K562 (cell line): ENCODE measurements around the gene TMEM116. TPM values are rescaled to one million over a fixed set of nuclear protein-coding genes. Genes with fewer than 3 reads are reported as not detected.

Source experiments
- ATAC-seq: fragments of 200-7000 bp; cut with Tn5 transposase; 3 replicates; pipeline ENCODE4 v1.9.1; 2020; ENCODE audit warnings: moderate library complexity
- BruUV-seq: library from RNA; stranded (reverse); fragments of 400-500 nt; replicated peaks from 2 replicates; lab custom pipeline; 2021; lab: Mats Ljungman, UMichigan
- CTCF ChIA-PET: fragments of 300-600 bp; formaldehyde crosslinking; extraction: SDS; loops from one replicate; lab custom pipeline; 2021; ENCODE audit warnings: low intra/inter-chr PET ratio; lab: Yijun Ruan, JAX
- POLR2A ChIA-PET: fragments of 300-600, 350-650 bp; sonication (Branson Sonifier 250); formaldehyde crosslinking; extraction: SDS; loops from one replicate; lab custom pipeline; 2021; ENCODE audit warnings: antibody characterized with exemption, inconsistent platforms; lab: Yijun Ruan, JAX
- DNase-seq, 4 experiments: peaks; one replicate each; pipeline versions ENCODE4 v3.0.0 to v3.0.0-alpha.2; 2011 to 2018; ENCODE audit warnings: low spot score in 3 of 4, mixed read lengths in 3 of 4; ENCODE audit errors: extremely low read depth in 1 of 4
- FAIRE-seq: peaks from 2 replicates; lab custom pipeline; 2011; peaks lifted over from hg19 to GRCh38; lab: Jason Lieb, UNC
- H2AFZ ChIP-seq: 2 replicates; pipeline ENCODE4 v1.6.0; 2011; ENCODE audit warnings: low read depth, low read length, control low read depth, inconsistent platforms
- H3K27ac ChIP-seq: fragments of 200-600 bp; 3 replicates; pipeline ENCODE4 v1.8.0; 2011; ENCODE audit warnings: low read depth, mild to moderate bottlenecking, control low read depth, inconsistent platforms, low read length, moderate library complexity, mixed read lengths; ENCODE audit errors: extremely low read depth
- H3K27me3 ChIP-seq, 2 experiments: fragments of 300-600 bp in 1 of 2; 2 replicates in 1 of 2; 3 replicates in 1 of 2; pipeline versions ENCODE4 v1.6.0 to v1.8.0; 2011; ENCODE audit warnings: inconsistent platforms in 2 of 2, low read length in 2 of 2, mild to moderate bottlenecking in 1 of 2, mixed read lengths in 1 of 2, moderate library complexity in 1 of 2; ENCODE audit not compliant: control insufficient read depth in 2 of 2, insufficient read depth in 2 of 2
- H3K36me3 ChIP-seq: fragments of 300-600 bp; 3 replicates; pipeline ENCODE4 v1.8.0; 2011; ENCODE audit warnings: mild to moderate bottlenecking, low read length, inconsistent platforms; ENCODE audit not compliant: control insufficient read depth, insufficient read depth
- H3K4me1 ChIP-seq, 2 experiments: fragments of 200-600 bp in 1 of 2; replicated peaks in 1 of 2; 2 replicates in 1 of 2; 3 replicates in 1 of 2; pipeline versions ENCODE4 v1.5.1 to v1.8.0; 2011; ENCODE audit warnings: inconsistent platforms in 2 of 2, low read length in 2 of 2, mild to moderate bottlenecking in 1 of 2, mixed read lengths in 1 of 2, moderate library complexity in 1 of 2; ENCODE audit not compliant: control insufficient read depth in 2 of 2, insufficient read depth in 2 of 2
- H3K4me2 ChIP-seq: 2 replicates; pipeline ENCODE4 v1.6.1; 2011; ENCODE audit warnings: low read length, control low read depth, inconsistent platforms, mixed read lengths; ENCODE audit not compliant: insufficient read depth
- H3K4me3 ChIP-seq: fragments of 200-600 bp; sonication (generic), shearing (Covaris generic); 2 replicates; pipeline ENCODE4 v1.5.1; 2016; ENCODE audit warnings: control low read depth, inconsistent platforms
- H3K79me2 ChIP-seq: fragments of 200-600 bp; 3 replicates; pipeline ENCODE4 v1.8.0; 2011; ENCODE audit warnings: low read length, inconsistent platforms; ENCODE audit not compliant: control insufficient read depth, insufficient read depth
- H3K9ac ChIP-seq, 2 experiments: 2 replicates each; pipeline versions ENCODE4 v1.6.0 to v1.6.1; 2011; ENCODE audit warnings: low read depth in 2 of 2, low read length in 2 of 2, control low read depth in 1 of 2, inconsistent platforms in 1 of 2, mild to moderate bottlenecking in 1 of 2, mixed read lengths in 1 of 2; ENCODE audit not compliant: insufficient read depth in 1 of 2
- H3K9me1 ChIP-seq: one replicate; pipeline ENCODE4 v1.6.0; 2011; ENCODE audit warnings: inconsistent platforms, mild to moderate bottlenecking, low read length, moderate library complexity; ENCODE audit not compliant: control insufficient read depth, insufficient read depth
- H3K9me3 ChIP-seq: replicated peaks from 2 replicates; pipeline ENCODE4 v1.5.1; 2011; ENCODE audit warnings: low read depth, low read length, inconsistent platforms; ENCODE audit not compliant: control insufficient read depth, insufficient read depth
- H4K20me1 ChIP-seq: replicated peaks from 2 replicates; pipeline ENCODE4 v1.6.1; 2011; ENCODE audit warnings: low read length, inconsistent platforms, mixed read lengths; ENCODE audit not compliant: control insufficient read depth, insufficient read depth
- KDM2B ChIP-seq: fragments of 250-450 bp; sonication (Bioruptor Pico); IDR thresholded peaks from 2 replicates; pipeline ENCODE4 v1.8.0; 2021; ENCODE audit warnings: mild to moderate bottlenecking, moderate library complexity
- MCM2 ChIP-seq: fragments of 450-650 bp; IDR thresholded peaks from 2 replicates; pipeline ENCODE4 v1.6.1; 2017; ENCODE audit warnings: low read depth, mild to moderate bottlenecking
- POLR2A ChIP-seq: fragments of 450-650 bp; conservative IDR thresholded peaks from 2 replicates; pipeline ENCODE4 v1.6.1; 2016
- POLR2B ChIP-seq: fragments of 450-650 bp; IDR thresholded peaks from 2 replicates; pipeline ENCODE4 v1.6.1; 2018; ENCODE audit warnings: low read depth; ENCODE audit not compliant: partially characterized antibody
- POLR2G ChIP-seq: fragments of 200-400 bp; formaldehyde crosslinking; IDR thresholded peaks from 2 replicates; pipeline ENCODE4 v1.6.1; 2017; ENCODE audit warnings: low read depth, mild to moderate bottlenecking, antibody characterized with exemption, low read length, moderate library complexity
- SIN3A ChIP-seq, 2 experiments: fragments of 150-350 bp in 1 of 2; IDR thresholded peaks; 2 replicates each; pipeline ENCODE4 v1.6.1; 2011 to 2016; ENCODE audit warnings: borderline replicate concordance in 2 of 2, low read depth in 2 of 2, low read length in 2 of 2, mild to moderate bottlenecking in 2 of 2, moderate library complexity in 2 of 2; ENCODE audit not compliant: control insufficient read depth in 1 of 2
- SIRT6 ChIP-seq: IDR thresholded peaks from one replicate; pipeline ENCODE4 v1.6.1; 2012; ENCODE audit warnings: low read depth, mild to moderate bottlenecking, control low read depth, inconsistent platforms, low read length, moderate library complexity
- WGBS: fragments of 100-300 bp; shearing (Covaris generic); methylation state at CpG from one replicate; pipeline ENCODE4 v1.1.6; 2016; ENCODE audit warnings: low coverage, mixed read lengths; ENCODE audit not compliant: insufficient coverage; ENCODE audit errors: missing lambda C conversion rate; 5-methylcytosine and 5-hydroxymethylcytosine counted together
- in situ Hi-C: fragments of 300-500 bp; cut with MboI; formaldehyde crosslinking; loops from 4 replicates; pipeline ENCODE4 v1.15.0; 2018; ENCODE audit warnings: inconsistent platforms, mixed read lengths
- intact Hi-C: fragments of 100-400 bp; cut with micrococcal nuclease; formaldehyde crosslinking; loops from 2 replicates; pipeline ENCODE4 v1.14.2; 2022
- polyA plus RNA-seq, 8 experiments: library from polyadenylated mRNA; depleted of rRNA in 4 of 8; stranded (reverse) in 5 of 8; unstranded in 3 of 8; fragments of >200 nt; fragmentation: Nextera tagmentation in 2 of 8; fragmentation: Illumina TruSeq in 1 of 8; extraction: Ambion mirVana in 2 of 8; extraction: Trizol in 1 of 8; gene quantifications; 2 replicates each; pipeline versions ENCODE4 v1.2.1 to v1.2.3, GENCODE V29; 2011 to 2014; ENCODE audit warnings: inconsistent platforms in 1 of 8, missing spikeins in 1 of 8
- total RNA-seq, 7 experiments: library from RNA; depleted of rRNA in 6 of 7; stranded (reverse); fragments of >200 nt in 6 of 7; fragmentation: Illumina TruSeq in 2 of 7; extraction: Trizol in 2 of 7; gene quantifications; 2 replicates each; pipeline versions ENCODE4 v1.2.1 to v1.2.3, GENCODE V29; 2011 to 2021; ENCODE audit warnings: low replicate concordance in 1 of 7
- TF ChIP-seq, protein P1 (sequence below): fragments of 450-650 bp; IDR thresholded peaks from 2 replicates; pipeline ENCODE4 v1.6.1; 2016

The TMEM116 gene
- total and polyA plus RNA-seq, 9 of the 15 experiments (the other 6 are each of a cell fraction or from before 2014, with no cell fraction given): 5.2 to 78.6 (median 13.9) TPM

GRCh38 chr12:112022241-112023016 lies 9.5 kb upstream of the TMEM116 start:
- H3K9me1 ChIP-seq: no peaks in the 10 kb centered on the region
- no peak for DNase-seq
- TF ChIP-seq SIRT6: peak; percentile 60
- TF ChIP-seq POLR2B: peak; percentile 11
- no peak for TF ChIP-seq MCM2
- peak; percentile 52 for TF ChIP-seq POLR2A
- TF ChIP-seq KDM2B (CRISPR knock-in tag): no peak
- TF ChIP-seq, protein P1, sequence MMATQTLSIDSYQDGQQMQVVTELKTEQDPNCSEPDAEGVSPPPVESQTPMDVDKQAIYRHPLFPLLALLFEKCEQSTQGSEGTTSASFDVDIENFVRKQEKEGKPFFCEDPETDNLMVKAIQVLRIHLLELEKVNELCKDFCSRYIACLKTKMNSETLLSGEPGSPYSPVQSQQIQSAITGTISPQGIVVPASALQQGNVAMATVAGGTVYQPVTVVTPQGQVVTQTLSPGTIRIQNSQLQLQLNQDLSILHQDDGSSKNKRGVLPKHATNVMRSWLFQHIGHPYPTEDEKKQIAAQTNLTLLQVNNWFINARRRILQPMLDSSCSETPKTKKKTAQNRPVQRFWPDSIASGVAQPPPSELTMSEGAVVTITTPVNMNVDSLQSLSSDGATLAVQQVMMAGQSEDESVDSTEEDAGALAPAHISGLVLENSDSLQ: 0 out of 2 replicates have a peak, but pooled peaks have one; percentile 10
- no peak for TF ChIP-seq SIN3A (IDR thresholded peaks at IDR 0.05; ENCODE audit: borderline replicate concordance in 2 of 2, control insufficient read depth in 1 of 2, low read depth in 2 of 2, low read length in 2 of 2)
- TF ChIP-seq POLR2G: 0 out of 2 replicates have a peak, but pooled peaks have one; percentile 17
- peaks cover 88% of the 10 kb centered on the region for H3K36me3 ChIP-seq
- no peaks in the 10 kb centered on the region for H3K27me3 ChIP-seq
- ChIA-PET POLR2A (interaction anchor here (0.6 to 6.4 kb wide), 7 partner anchors 9 to 103 kb away, joined by 3 to 54 read pairs (median 3); partner anchors contain the start of genes ERP29, TMEM116 and TRAFD1), CTCF (no interaction called here)
- no peak overlapping the region for H3K4me3 ChIP-seq
- peaks cover 36% of the 10 kb centered on the region for H3K79me2 ChIP-seq
- no peaks in the 10 kb centered on the region; a peak in 1 of 5 replicates for H3K4me1 ChIP-seq
- in situ Hi-C loops (no loop called here), intact Hi-C loops (no loop called here)
- H4K20me1 ChIP-seq: peaks cover 8% of the 10 kb centered on the region; the same call in 1 of the 2 replicates
- no peak overlapping the region for H3K9ac ChIP-seq
- 87% methylated on average over 9 of the region's 11 CpGs for WGBS
- FAIRE-seq: no peak
- peak; percentile 23 for ATAC-seq
- BruUV-seq: TSS peak; percentile 82
- no peak overlapping the region for H2AFZ ChIP-seq
- no peak overlapping the region for H3K4me2 ChIP-seq
- no peak overlapping the region for H3K27ac ChIP-seq
- H3K9me3 ChIP-seq: no peaks in the 10 kb centered on the region
